Mesodermal cell (in vitro differentiated cells): Measurements from ENCODE around the gene BFSP2.
"Not testable (repeated sequence)": the region's sequence is repeated elsewhere in the genome, so short reads cannot be mapped to it uniquely, and the experiment has no call there.

Experiments used
- H3K27ac ChIP-seq: 2 replicates; pipeline ENCODE4 v1.7.0; 2013; ENCODE audit warnings: mild to moderate bottlenecking, low read depth, low read length, moderate library complexity; ENCODE audit not compliant: severe bottlenecking
- H3K36me3 ChIP-seq: 2 replicates; pipeline ENCODE4 v1.7.1; 2013; ENCODE audit warnings: mild to moderate bottlenecking, low read length, moderate library complexity; ENCODE audit not compliant: control insufficient read depth, insufficient read depth
- H3K4me1 ChIP-seq: one replicate; pipeline ENCODE4 v1.7.1; 2013; ENCODE audit warnings: mild to moderate bottlenecking, low read length; ENCODE audit not compliant: insufficient read depth, control insufficient read depth, poor library complexity, severe bottlenecking
- H3K4me3 ChIP-seq: 2 replicates; pipeline ENCODE4 v1.7.0; 2013; ENCODE audit warnings: low read length, control low read depth, mild to moderate bottlenecking; ENCODE audit not compliant: insufficient read depth, poor library complexity, severe bottlenecking; ENCODE audit errors: extremely low read depth
- H3K9me3 ChIP-seq: 2 replicates; pipeline ENCODE4 v1.7.1; 2013; ENCODE audit warnings: mild to moderate bottlenecking, low read length, moderate library complexity; ENCODE audit not compliant: control insufficient read depth
- WGBS, 2 experiments: methylation state at CpG; one replicate each; pipeline ENCODE4 v1.1.5; 2013; ENCODE audit warnings: missing lambda C conversion rate in 2 of 2; ENCODE audit not compliant: insufficient coverage in 2 of 2; 5-methylcytosine and 5-hydroxymethylcytosine counted together

BFSP2 gene

GRCh38 chr3:133491481-133492059 is 91.7 kb downstream of the BFSP2 start:
- H3K4me3 ChIP-seq = no peak overlapping the region
- no peak overlapping the region for H3K27ac ChIP-seq
- H3K4me1 ChIP-seq = no peaks in the 10 kb centered on the region
- H3K36me3 ChIP-seq = no peaks in the 10 kb centered on the region
- peaks cover 9% of the 10 kb centered on the region for H3K9me3 ChIP-seq
- 91 to 92% methylated on average over 2 to 3 of the region's 3 CpGs for WGBS, 2 experiments

DNA sequence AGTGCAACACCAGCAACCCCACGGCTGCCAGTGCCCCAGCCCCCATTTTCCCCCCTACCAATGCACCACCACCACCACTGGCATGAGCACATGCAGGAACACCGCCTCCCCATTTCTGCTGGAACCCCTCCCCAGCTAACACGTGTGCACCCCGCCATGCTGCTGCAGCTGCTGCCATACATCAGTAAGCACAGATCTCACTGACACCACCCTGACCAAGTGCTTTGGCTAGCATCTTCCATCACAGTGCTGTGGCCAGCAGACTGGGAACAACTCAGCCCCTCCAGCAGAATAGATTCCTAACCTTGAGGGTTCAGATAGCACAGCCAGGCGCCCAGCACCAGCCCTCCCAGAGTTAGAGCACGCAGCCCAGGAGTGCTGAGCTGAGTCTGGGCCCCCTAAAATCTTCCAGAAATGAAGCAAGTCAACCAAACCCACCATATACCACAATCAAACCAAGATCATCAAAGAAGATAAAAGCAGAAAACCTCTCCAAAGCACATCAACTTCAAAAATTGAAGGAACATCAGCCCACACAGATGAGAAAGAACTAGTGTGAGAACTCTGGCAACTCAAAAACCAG is 92.4 kb downstream of the BFSP2 start:
- H3K36me3 ChIP-seq = no peaks in the 10 kb centered on the region
- 89 to 91% methylated on average over 5 of the region's 6 CpGs for WGBS, 2 experiments
- H3K9me3 ChIP-seq = peaks cover 2% of the 10 kb centered on the region
- H3K4me1 ChIP-seq = no peaks in the 10 kb centered on the region
- H3K27ac ChIP-seq = no peak overlapping the region
- no peak overlapping the region for H3K4me3 ChIP-seq

- 55 to 57% methylated on average over 5 to 6 of the region's 6 CpGs for WGBS, 2 experiments
- Histone ChIP-seq H3K36me3 (no peaks in the 10 kb centered on the region), H3K27ac (no peak overlapping the region), H3K9me3 (no peaks in the 10 kb centered on the region), H3K4me3 (no peak overlapping the region), H3K4me1 (no peaks in the 10 kb centered on the region)
Measured at GRCh38 chr3:133494469-133494868, 94.6 kb downstream of the BFSP2 start.

DNA sequence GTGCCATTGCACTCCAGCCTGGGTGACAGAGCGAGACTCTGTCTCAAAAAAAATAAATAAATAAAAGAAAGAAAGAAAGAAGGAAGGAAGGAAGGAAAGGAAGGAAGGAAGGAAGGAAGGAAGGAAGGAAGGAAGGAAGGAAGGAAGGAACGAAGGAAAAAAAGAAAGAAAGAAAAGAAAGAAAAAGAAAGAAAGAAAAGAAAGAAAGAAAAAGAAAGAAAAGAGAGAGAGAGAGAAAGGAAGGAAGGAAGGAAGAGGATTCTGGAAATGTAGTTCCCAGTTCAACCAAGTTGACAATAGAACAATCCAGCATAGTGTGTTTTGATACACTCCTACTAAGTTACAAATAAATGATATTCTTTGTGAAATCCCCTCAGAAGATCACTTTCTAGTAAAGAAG is 102.7 kb downstream of the BFSP2 start:
- H3K9me3 ChIP-seq, H3K27ac ChIP-seq, H3K36me3 ChIP-seq, H3K4me3 ChIP-seq, H3K4me1 ChIP-seq: not testable (repeated sequence)
- WGBS, 2 experiments = no CpG with 5 or more reads among the region's 2 CpGs

DNA sequence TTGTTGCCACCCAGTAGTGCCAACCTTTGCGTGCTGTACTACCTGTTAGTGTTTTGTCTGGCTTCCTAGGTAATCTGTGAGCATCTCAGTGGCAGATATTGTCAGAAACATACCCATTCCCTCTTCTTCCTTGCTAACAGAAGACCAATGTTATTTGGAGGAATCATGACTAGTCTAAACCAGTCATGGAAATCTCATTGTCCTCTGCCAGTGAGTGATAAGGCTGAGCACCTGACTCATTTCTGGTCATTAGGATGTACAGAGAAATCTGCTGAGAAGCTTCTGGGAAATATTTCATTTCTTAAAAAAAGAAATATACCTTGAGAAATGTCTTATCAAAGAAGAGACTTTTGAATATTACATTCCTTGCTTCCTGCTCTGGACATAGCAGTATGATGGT is 103.6 kb downstream of the BFSP2 start:
- no peak overlapping the region for H3K27ac ChIP-seq
- H3K36me3 ChIP-seq = no peaks in the 10 kb centered on the region
- no CpG with 5 or more reads among the region's 1 CpG for WGBS, 2 experiments
- H3K4me3 ChIP-seq = no peak overlapping the region
- no peaks in the 10 kb centered on the region for H3K4me1 ChIP-seq
- H3K9me3 ChIP-seq = no peaks in the 10 kb centered on the region

GRCh38 chr3:133504736-133505135 is 104.9 kb downstream of the BFSP2 start:
- no peaks in the 10 kb centered on the region for H3K9me3 ChIP-seq
- H3K4me3 ChIP-seq = no peak overlapping the region
- no peak overlapping the region for H3K27ac ChIP-seq
- H3K4me1 ChIP-seq = no peaks in the 10 kb centered on the region
- H3K36me3 ChIP-seq = no peaks in the 10 kb centered on the region
- 81 to 94% methylated on average over 3 to 4 of the region's 4 CpGs for WGBS, 2 experiments

DNA sequence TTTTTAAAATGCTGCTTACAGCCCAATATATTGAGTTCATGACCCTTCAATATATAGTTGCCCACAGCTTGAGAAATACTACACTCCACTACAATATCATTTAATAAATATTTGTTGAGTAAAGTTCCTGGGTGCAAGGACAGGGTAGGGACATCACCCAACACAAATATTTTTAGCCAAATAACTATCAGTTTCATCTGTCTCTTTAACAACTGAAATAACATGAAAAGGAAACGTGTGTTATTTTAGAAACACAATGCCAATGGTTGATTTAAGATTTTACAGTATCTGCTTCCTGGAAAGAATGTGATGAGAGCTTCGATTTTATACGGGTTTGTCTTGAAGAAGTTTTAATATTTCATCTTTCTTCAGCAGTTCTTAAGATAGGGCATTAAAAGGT is 106.0 kb downstream of the BFSP2 start:
- WGBS, 2 experiments = 100% methylated on average over 2 of the region's 3 CpGs; no CpG with 5 or more reads in 1 of the 2 experiments
- Histone ChIP-seq H3K9me3 (no peaks in the 10 kb centered on the region), H3K4me1 (no peaks in the 10 kb centered on the region), H3K4me3 (no peak overlapping the region), H3K36me3 (no peaks in the 10 kb centered on the region), H3K27ac (no peak overlapping the region)

DNA sequence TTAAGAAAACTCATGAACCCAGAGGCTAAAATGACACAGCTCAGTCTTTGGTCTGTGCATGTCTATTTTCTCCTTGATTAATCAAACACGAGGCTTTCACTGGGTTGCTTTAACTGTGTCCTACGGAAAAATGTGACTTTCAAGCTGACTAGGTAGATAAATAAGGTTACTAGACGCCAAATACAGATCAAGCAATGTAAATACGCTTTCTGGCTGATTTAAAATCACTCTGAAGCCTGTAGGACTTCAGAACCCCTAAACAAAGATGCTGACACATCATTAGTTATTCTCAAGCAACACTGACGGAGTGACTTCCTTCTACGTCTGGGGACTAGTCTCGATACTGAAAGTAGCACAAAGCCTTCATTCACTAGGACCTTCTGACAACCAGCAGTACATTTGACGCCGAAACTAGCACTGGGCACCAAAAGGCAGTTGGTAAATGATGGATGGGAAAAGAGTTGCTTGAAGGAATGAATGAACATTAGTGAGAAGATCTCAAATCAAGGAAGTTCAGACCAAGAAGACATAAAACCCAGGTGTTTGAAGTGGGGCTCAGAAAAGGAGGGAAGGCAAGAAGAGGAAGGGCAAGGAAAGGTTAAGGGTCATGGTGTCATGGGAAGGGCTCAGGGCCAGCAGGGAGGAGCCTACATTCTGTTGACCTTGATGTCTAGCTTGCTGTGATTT is 106.5 kb downstream of the BFSP2 start:
- no peaks in the 10 kb centered on the region for H3K36me3 ChIP-seq
- no peak overlapping the region for H3K27ac ChIP-seq
- H3K4me3 ChIP-seq = no peak overlapping the region
- WGBS, 2 experiments = 71 to 89% methylated on average over 7 to 9 of the region's 9 CpGs
- H3K4me1 ChIP-seq = no peaks in the 10 kb centered on the region
- H3K9me3 ChIP-seq = no peaks in the 10 kb centered on the region

DNA sequence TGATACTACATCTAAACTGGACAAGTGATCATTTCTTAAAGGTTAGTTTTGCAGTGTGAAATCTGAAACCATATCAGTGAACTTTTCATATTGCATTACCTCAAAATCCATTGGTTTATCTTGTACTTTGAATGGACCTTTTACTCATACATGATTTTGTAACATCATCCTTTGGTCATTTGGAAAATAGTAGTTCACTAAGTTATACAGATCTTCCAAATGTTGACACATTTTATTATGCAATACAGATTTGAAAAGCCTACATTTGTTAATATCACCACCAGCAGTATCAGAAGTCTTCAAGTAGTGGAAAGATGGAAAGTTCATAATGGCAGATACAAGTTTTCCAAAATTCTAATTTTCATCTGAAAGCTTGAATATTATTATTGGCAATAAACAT is 109.6 kb downstream of the BFSP2 start:
- Histone ChIP-seq H3K4me1 (no peaks in the 10 kb centered on the region), H3K4me3 (no peak overlapping the region), H3K9me3 (no peaks in the 10 kb centered on the region), H3K27ac (no peak overlapping the region), H3K36me3 (no peaks in the 10 kb centered on the region)

GRCh38 chr3:133512416-133513089 is 112.7 kb downstream of the BFSP2 start:
- Histone ChIP-seq H3K36me3 (no peaks in the 10 kb centered on the region), H3K27ac (no peak overlapping the region), H3K4me1 (no peaks in the 10 kb centered on the region), H3K4me3 (no peak overlapping the region), H3K9me3 (no peaks in the 10 kb centered on the region)
- 92 to 93% methylated on average over 2 of the region's 6 CpGs for WGBS, 2 experiments

DNA sequence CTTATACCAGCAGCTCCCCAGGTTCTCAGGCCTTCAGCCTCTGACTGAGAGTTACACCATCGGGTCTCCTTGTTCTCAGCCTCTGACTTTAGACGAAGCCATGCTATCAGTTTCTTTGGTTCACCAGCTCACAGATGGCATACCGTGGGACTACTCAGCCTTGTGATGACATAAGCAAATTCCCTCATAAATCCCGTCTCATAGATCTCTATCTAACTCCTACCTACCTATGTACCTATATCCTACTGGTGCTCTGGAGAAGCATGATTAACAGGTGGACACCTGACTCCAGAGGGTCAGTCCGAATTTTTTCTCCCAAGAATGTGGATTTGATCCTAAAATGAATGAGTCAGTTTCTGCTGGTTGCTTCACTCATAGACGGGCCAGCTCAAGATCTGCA is 114.6 kb downstream of the BFSP2 start:
- 89 to 94% methylated on average over 5 to 6 of the region's 6 CpGs for WGBS, 2 experiments
- H3K36me3 ChIP-seq = no peaks in the 10 kb centered on the region
- no peaks in the 10 kb centered on the region for H3K4me1 ChIP-seq
- H3K27ac ChIP-seq = no peak overlapping the region
- H3K4me3 ChIP-seq = no peak overlapping the region
- H3K9me3 ChIP-seq = no peaks in the 10 kb centered on the region
